NB4 (cell line): ENCODE data around the gene TIAM2.

ENCODE experiments used
- MYC ChIP-seq: IDR thresholded peaks from 2 replicates; pipeline ENCODE4 v1.6.1; 2011; ENCODE audit warnings: low read depth, low read length
- POLR2A ChIP-seq: IDR thresholded peaks from 2 replicates; pipeline ENCODE4 v1.6.1; 2011; ENCODE audit warnings: mild to moderate bottlenecking; ENCODE audit not compliant: insufficient read length; ENCODE audit errors: extremely low read depth
- TF ChIP-seq, protein P1 (sequence below): IDR thresholded peaks from one replicate; pipeline ENCODE4 v1.5.1; 2012; ENCODE audit warnings: low read depth, low read length

GRCh38 chr6:155274106-155274505 is 279.0 kb downstream of the TIAM2 start:
- TF ChIP-seq, protein P1, sequence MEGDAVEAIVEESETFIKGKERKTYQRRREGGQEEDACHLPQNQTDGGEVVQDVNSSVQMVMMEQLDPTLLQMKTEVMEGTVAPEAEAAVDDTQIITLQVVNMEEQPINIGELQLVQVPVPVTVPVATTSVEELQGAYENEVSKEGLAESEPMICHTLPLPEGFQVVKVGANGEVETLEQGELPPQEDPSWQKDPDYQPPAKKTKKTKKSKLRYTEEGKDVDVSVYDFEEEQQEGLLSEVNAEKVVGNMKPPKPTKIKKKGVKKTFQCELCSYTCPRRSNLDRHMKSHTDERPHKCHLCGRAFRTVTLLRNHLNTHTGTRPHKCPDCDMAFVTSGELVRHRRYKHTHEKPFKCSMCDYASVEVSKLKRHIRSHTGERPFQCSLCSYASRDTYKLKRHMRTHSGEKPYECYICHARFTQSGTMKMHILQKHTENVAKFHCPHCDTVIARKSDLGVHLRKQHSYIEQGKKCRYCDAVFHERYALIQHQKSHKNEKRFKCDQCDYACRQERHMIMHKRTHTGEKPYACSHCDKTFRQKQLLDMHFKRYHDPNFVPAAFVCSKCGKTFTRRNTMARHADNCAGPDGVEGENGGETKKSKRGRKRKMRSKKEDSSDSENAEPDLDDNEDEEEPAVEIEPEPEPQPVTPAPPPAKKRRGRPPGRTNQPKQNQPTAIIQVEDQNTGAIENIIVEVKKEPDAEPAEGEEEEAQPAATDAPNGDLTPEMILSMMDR = no peak
- TF ChIP-seq POLR2A = no peak
- TF ChIP-seq MYC = no peak
